Measurements from ENCODE around the gene IVD. TPM values are rescaled to one million over a fixed set of nuclear protein-coding genes. Genes with fewer than 3 reads are reported as not detected.
A peak's percentile ranks its signal among the peaks of the same experiment; 100 is the strongest.

IVD gene
- total RNA-seq, 1 donor from 2014 or later, result 18.0 TPM

GRCh38 chr15:40435710-40436089 lies 30.1 kb downstream of the IVD start:
- H3K4me3 Mint-ChIP-seq, result peak overlapping the region; percentile 57
- no peaks in the 10 kb centered on the region for H3K36me3 ChIP-seq
- TF ChIP-seq, protein P1, sequence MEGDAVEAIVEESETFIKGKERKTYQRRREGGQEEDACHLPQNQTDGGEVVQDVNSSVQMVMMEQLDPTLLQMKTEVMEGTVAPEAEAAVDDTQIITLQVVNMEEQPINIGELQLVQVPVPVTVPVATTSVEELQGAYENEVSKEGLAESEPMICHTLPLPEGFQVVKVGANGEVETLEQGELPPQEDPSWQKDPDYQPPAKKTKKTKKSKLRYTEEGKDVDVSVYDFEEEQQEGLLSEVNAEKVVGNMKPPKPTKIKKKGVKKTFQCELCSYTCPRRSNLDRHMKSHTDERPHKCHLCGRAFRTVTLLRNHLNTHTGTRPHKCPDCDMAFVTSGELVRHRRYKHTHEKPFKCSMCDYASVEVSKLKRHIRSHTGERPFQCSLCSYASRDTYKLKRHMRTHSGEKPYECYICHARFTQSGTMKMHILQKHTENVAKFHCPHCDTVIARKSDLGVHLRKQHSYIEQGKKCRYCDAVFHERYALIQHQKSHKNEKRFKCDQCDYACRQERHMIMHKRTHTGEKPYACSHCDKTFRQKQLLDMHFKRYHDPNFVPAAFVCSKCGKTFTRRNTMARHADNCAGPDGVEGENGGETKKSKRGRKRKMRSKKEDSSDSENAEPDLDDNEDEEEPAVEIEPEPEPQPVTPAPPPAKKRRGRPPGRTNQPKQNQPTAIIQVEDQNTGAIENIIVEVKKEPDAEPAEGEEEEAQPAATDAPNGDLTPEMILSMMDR (IDR thresholded peaks at IDR 0.05), result no peak
- peak; percentile 65 for TF ChIP-seq EZH2 (IDR thresholded peaks at IDR 0.05)
- H3K27me3 ChIP-seq, result peaks cover 74% of the 10 kb centered on the region
- no peak overlapping the region for H3K27ac ChIP-seq
- peaks cover 22% of the 10 kb centered on the region for H3F3A ChIP-seq (ENCODE audit: low read depth)
- H2AFZ ChIP-seq (replicated peaks), result peak overlapping the region; percentile 75
- peak overlapping the region; percentile 89 for H3K4me2 ChIP-seq
- H3K27ac Mint-ChIP-seq, result no peak overlapping the region
- H3K27me3 Mint-ChIP-seq (ENCODE audit: insufficient read depth, low read depth), result peaks cover 65% of the 10 kb centered on the region
- H3K36me3 Mint-ChIP-seq, result no peaks in the 10 kb centered on the region
- H3K9ac ChIP-seq, result no peak overlapping the region
- peaks cover 36% of the 10 kb centered on the region for H3K4me1 ChIP-seq
- H3K4me3 ChIP-seq, result peak overlapping the region; percentile 64
- no peak for DNase-seq (ENCODE audit: low spot score)
- H3K9me3 Mint-ChIP-seq, result no peaks in the 10 kb centered on the region
- peaks cover 36% of the 10 kb centered on the region for H3K4me1 Mint-ChIP-seq
- no peaks in the 10 kb centered on the region for H3K9me3 ChIP-seq (ENCODE audit: low read depth)
- H4K20me1 ChIP-seq (ENCODE audit: low read depth), result no peaks in the 10 kb centered on the region
- no peaks in the 10 kb centered on the region for H3K79me2 ChIP-seq (ENCODE audit: low read depth)

DNA sequence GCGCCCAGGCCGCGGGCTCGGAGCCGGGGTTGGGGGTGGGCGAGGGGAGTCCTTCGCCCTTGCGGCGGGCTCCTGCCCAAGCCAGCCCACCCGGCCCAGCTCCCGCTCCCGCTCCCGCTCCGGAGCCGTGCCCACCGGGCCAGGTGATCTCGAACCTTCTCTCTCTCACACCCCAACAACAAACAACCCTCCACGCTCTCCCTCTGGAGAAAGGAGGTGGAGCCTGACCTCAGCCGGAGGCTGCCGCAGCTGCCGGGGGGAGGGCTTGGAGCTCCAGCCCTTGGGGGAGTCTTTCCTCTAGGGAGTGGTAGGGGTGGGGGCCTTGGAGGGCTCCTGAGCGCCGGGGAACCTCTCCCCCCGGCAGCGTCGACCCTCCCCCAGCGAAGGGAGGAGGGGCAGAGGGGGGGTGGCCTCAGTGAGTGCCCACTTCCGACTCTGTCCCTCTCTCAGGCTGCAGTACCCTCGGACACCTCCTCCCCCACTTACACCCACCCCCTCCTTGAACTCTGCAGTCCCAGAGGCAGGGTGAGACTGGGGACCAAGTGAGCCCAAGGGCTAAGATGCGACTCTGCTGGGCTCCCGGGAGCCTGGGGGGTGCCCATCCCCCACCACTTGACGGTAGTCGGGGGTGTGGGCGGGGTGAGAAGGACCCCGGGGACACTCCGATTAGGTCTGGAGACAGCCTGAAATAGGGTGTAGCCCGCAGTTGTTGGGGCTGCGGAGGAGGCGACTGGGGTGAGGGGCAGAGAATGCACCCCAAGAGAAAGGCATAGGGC lies 30.7 kb downstream of the IVD start:
- Histone ChIP-seq H4K20me1 (ENCODE audit: low read depth) (no peaks in the 10 kb centered on the region), H3K27ac (no peak overlapping the region), H3K9ac (no peak overlapping the region), H3K36me3 (no peaks in the 10 kb centered on the region), H3K4me1 (peaks cover 36% of the 10 kb centered on the region), H3F3A (ENCODE audit: low read depth) (peaks cover 22% of the 10 kb centered on the region), H3K79me2 (ENCODE audit: low read depth) (peaks cover 3% of the 10 kb centered on the region), H3K9me3 (ENCODE audit: low read depth) (no peaks in the 10 kb centered on the region), H2AFZ (replicated peaks) (peak overlapping the region; percentile 75), H3K27me3 (peaks cover 74% of the 10 kb centered on the region), H3K4me3 (peak overlapping the region; percentile 64), H3K4me2 (peak overlapping the region; percentile 89)
- peaks cover 64% of the 10 kb centered on the region for H3K27me3 Mint-ChIP-seq (ENCODE audit: insufficient read depth, low read depth)
- DNase-seq (ENCODE audit: low spot score), result peak; percentile 45
- no peaks in the 10 kb centered on the region for H3K36me3 Mint-ChIP-seq
- H3K9me3 Mint-ChIP-seq, result no peaks in the 10 kb centered on the region
- TF ChIP-seq EZH2 (IDR thresholded peaks at IDR 0.05), result peak; percentile 50
- TF ChIP-seq, protein P1 (IDR thresholded peaks at IDR 0.05), result no peak
- H3K4me3 Mint-ChIP-seq, result peak overlapping the region; percentile 79
- peaks cover 35% of the 10 kb centered on the region for H3K4me1 Mint-ChIP-seq
- no peak overlapping the region for H3K27ac Mint-ChIP-seq

DNA sequence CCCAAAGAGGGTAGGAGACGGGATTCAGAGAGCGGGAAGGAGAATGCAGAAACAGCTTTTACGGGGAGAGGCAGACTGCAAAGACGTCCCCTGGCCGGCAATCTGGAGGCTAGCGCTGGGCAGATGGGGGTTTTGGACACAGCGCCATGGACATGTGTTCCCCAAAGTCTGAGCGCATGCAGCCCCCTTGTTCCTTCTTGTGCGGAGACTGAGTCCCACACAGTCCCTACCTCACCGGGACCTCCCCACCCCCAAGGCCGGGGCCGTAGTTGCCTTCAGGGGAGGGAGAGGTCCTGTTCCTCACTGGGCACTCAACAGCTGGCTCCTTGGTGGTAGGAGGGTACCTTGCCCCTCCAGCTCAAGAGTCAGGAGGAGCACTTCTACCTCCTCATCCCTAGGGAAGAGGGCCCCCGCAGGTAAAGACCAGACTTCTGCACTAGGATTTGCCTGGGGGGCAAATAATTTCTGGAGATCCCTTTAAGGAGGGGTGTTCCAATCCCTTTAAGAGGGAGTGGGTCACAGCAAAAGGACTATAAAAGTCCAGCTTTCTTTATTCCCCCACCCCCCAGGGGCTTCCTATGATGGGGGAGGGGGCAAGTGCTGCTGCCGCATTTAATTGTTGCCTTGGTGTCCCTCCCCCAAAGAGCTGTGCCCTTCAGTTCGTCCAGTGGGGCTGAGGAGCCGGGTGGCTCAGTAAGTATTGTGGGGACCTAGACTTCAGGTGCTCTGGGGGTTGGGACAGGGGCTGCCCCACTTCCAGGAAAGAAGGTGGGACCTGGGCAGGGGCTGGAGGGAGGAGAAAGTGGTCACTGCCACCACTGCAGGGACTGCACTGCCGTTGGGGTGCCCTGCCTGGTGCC lies 31.5 kb downstream of the IVD start:
- H3K36me3 ChIP-seq, result no peaks in the 10 kb centered on the region
- H3K9ac ChIP-seq, result no peak overlapping the region
- Mint-ChIP-seq H3K4me3 (peak overlapping the region; percentile 79), H3K4me1 (peaks cover 35% of the 10 kb centered on the region), H3K9me3 (no peaks in the 10 kb centered on the region), H3K36me3 (no peaks in the 10 kb centered on the region), H3K27me3 (ENCODE audit: insufficient read depth, low read depth) (peaks cover 64% of the 10 kb centered on the region), H3K27ac (no peak overlapping the region)
- H3K27ac ChIP-seq, result no peak overlapping the region
- peaks cover 10% of the 10 kb centered on the region for H3K79me2 ChIP-seq (ENCODE audit: low read depth)
- no peaks in the 10 kb centered on the region for H3K9me3 ChIP-seq (ENCODE audit: low read depth)
- TF ChIP-seq EZH2phosphoT487 (IDR thresholded peaks at IDR 0.05), result peak; percentile 55
- no peak for TF ChIP-seq EZH2 (IDR thresholded peaks at IDR 0.05)
- peaks cover 22% of the 10 kb centered on the region for H3F3A ChIP-seq (ENCODE audit: low read depth)
- H4K20me1 ChIP-seq (ENCODE audit: low read depth), result peaks cover 6% of the 10 kb centered on the region
- peak overlapping the region; percentile 64 for H3K4me3 ChIP-seq
- peaks cover 74% of the 10 kb centered on the region for H3K27me3 ChIP-seq
- H2AFZ ChIP-seq (replicated peaks), result peak overlapping the region; percentile 75
- H3K4me1 ChIP-seq, result peaks cover 36% of the 10 kb centered on the region
- H3K4me2 ChIP-seq, result peak overlapping the region; percentile 89
- DNase-seq (ENCODE audit: low spot score), result peak; percentile 25
